ENCODE data around the gene GPC5.

The GPC5 gene

DNA sequence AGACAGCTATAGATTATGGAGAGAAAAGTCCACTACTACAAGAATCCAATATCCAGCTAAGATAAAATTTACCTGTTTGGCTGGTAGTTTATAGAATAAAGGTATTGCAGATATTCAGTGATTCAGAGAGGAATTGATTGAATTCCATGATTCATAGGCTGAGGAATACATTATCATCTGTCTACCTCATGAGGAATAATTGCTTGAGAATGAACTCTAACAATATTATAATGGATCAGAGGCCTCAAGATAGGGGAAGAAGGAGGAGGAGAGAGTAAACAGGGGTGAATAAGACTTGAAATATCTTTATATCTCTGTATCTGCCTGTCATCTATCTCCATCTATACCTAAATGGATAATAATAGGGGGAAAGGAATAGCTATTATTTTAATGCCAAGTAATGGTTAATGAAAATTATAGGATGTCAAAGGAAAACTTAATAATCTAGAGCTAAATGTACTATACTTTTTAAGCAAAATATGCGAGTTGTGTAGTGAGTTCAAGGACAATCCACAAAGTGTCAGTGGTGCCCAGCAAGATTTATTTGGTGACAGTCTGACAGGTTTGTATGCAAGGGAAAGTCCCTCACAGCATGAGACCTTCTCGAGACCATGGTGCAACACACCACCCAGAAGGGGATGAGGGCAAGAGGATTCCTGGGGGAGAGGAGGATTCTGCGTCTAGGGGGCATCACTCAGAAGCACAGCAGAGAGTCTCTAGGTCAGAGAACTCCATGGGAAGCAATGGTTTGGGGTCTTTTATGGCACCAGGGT, 224.5 kb downstream of the GPC5 start:
- H3K9me3 ChIP-seq (ENCODE audit: control insufficient read depth, insufficient read depth, low read depth, low read length): no peaks in the 10 kb centered on the region
- H3K4me1 ChIP-seq (ENCODE audit: control insufficient read depth, insufficient read depth, low read length): no peaks in the 10 kb centered on the region
- no peaks in the 10 kb centered on the region for H3K36me3 ChIP-seq (ENCODE audit: control insufficient read depth, insufficient read depth, low read length)
- no peak overlapping the region for H3K4me3 ChIP-seq (ENCODE audit: low read depth, low read length)
- H3K9ac ChIP-seq (ENCODE audit: low read length): no peak overlapping the region
- H3K27me3 ChIP-seq (ENCODE audit: control insufficient read depth, insufficient read depth, low read length): no peaks in the 10 kb centered on the region
- H3K27ac ChIP-seq (ENCODE audit: low read depth, low read length): no peak overlapping the region

DNA sequence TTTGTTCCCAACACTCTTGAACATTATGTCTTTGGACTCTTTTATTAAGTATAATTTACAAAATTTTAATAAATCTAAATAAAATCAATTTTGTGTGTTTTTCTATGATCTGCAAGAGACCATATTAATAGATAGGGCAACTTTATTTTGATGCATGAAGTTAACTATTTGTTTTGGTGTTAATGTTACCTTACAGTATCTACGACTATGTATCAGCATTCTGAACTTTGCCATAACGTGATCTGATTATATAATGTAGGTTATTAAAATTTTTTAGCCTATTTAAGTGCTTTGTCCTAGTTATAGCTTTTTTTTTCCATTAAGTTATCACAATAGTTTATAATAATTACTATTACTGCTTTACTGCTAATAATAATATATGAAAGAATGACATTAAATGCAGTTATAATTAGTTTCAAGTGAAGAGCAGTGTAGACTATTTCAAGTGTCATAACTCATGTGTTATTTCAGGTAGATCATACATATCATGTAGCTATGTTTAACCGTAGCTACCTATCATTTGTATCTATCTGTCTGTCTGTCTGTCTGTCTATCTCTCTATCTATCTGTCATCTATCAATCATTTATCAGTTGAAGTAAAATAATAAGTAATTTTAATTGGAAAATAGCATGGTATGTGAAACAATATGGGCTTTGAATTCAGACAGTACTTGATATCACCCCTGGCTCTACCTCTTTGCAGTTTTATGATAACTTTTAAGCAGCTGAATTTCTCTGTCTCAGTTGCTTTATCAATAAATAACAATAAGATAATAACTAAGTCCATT, 229.7 kb downstream of the GPC5 start:
- no peak overlapping the region for H3K27ac ChIP-seq (ENCODE audit: low read depth, low read length)
- H3K36me3 ChIP-seq (ENCODE audit: control insufficient read depth, insufficient read depth, low read length): no peaks in the 10 kb centered on the region
- no peak overlapping the region for H3K9ac ChIP-seq (ENCODE audit: low read length)
- H3K4me1 ChIP-seq (ENCODE audit: control insufficient read depth, insufficient read depth, low read length): no peaks in the 10 kb centered on the region
- no peaks in the 10 kb centered on the region for H3K27me3 ChIP-seq (ENCODE audit: control insufficient read depth, insufficient read depth, low read length)
- H3K9me3 ChIP-seq (ENCODE audit: control insufficient read depth, insufficient read depth, low read depth, low read length): no peaks in the 10 kb centered on the region
- H3K4me3 ChIP-seq (ENCODE audit: low read depth, low read length): no peak overlapping the region

- Histone ChIP-seq H3K27me3 (ENCODE audit: control insufficient read depth, insufficient read depth, low read length) (no peaks in the 10 kb centered on the region), H3K9ac (ENCODE audit: low read length) (no peak overlapping the region), H3K4me1 (ENCODE audit: control insufficient read depth, insufficient read depth, low read length) (no peaks in the 10 kb centered on the region), H3K27ac (ENCODE audit: low read depth, low read length) (no peak overlapping the region), H3K36me3 (ENCODE audit: control insufficient read depth, insufficient read depth, low read length) (no peaks in the 10 kb centered on the region), H3K4me3 (ENCODE audit: low read depth, low read length) (no peak overlapping the region), H3K9me3 (ENCODE audit: control insufficient read depth, insufficient read depth, low read depth, low read length) (no peaks in the 10 kb centered on the region)
Observed at GRCh38 chr13:91630946-91631345, 232.5 kb downstream of the GPC5 start.

DNA sequence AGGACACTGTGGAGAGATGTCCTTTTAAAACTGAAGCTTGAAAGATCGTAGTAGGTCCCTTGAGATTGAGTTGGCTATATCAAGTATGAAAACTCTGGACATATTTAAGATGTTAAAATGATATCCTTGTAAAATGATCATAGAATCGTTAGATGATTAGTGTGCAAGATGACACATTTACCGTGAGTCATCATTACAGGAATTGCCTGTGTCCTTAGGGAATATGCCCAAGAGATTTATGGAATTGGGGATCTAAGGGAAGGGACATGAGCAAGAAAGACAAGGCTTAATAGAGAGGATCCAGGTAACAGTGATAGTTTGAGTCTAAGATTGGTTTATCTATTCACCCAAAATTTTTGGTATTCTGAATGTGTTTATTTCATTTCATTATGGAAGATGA, 233.7 kb downstream of the GPC5 start:
- Histone ChIP-seq H3K4me1 (ENCODE audit: control insufficient read depth, insufficient read depth, low read length) (no peaks in the 10 kb centered on the region), H3K4me3 (ENCODE audit: low read depth, low read length) (no peak overlapping the region), H3K27ac (ENCODE audit: low read depth, low read length) (no peak overlapping the region)

DNA sequence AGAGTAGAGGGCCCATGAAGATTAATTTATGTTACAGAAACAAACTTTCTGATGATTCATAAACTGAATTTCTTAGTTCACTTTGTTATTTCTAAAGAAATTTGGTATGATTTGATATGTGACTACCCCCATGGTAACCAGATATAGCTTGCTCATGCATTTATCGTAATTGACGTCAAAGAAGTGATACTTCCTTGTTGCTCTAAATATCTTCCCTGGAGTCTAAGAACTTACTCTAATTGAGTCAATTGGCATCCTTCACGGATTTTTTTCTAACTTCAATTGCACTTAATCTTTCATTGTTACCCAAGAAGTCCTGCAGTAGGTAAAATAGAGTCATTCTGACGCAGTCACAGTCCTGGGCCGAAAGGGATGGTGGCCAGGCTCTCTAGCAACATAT, 240.9 kb downstream of the GPC5 start:
- H3K36me3 ChIP-seq (ENCODE audit: control insufficient read depth, insufficient read depth, low read length): no peaks in the 10 kb centered on the region
- H3K4me3 ChIP-seq (ENCODE audit: low read depth, low read length): no peak overlapping the region
- no peaks in the 10 kb centered on the region for H3K4me1 ChIP-seq (ENCODE audit: control insufficient read depth, insufficient read depth, low read length)
- no peak overlapping the region for H3K9ac ChIP-seq (ENCODE audit: low read length)
- no peak overlapping the region for H3K27ac ChIP-seq (ENCODE audit: low read depth, low read length)
- no peaks in the 10 kb centered on the region for H3K9me3 ChIP-seq (ENCODE audit: control insufficient read depth, insufficient read depth, low read depth, low read length)
- no peaks in the 10 kb centered on the region for H3K27me3 ChIP-seq (ENCODE audit: control insufficient read depth, insufficient read depth, low read length)

More for the DNA sequence above, 233.7 kb downstream of the GPC5 start:
- H3K9ac ChIP-seq (ENCODE audit: low read length): no peak overlapping the region
- H3K27me3 ChIP-seq (ENCODE audit: control insufficient read depth, insufficient read depth, low read length): no peaks in the 10 kb centered on the region
- H3K9me3 ChIP-seq (ENCODE audit: control insufficient read depth, insufficient read depth, low read depth, low read length): no peaks in the 10 kb centered on the region
- no peaks in the 10 kb centered on the region for H3K36me3 ChIP-seq (ENCODE audit: control insufficient read depth, insufficient read depth, low read length)

DNA sequence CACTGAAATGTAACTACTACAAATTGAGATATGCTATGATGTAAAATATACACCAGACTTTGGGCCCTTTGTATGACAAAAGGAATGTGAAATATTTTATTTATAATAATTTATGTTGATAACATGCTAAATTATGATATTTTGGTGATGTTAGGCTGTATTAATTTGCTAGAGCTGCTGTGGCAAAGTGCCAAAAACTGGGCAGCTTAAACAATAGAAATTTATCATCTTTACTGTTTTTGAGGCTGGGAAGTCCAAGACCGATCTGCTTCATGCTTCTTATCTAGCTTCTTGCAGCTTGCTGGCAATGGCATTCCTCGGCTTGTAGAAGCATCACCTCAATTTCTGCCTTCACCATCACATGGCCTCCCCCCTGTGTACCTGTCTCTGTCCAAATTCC, 245.0 kb downstream of the GPC5 start:
- Histone ChIP-seq H3K27me3 (ENCODE audit: control insufficient read depth, insufficient read depth, low read length) (no peaks in the 10 kb centered on the region), H3K9ac (ENCODE audit: low read length) (no peak overlapping the region), H3K4me1 (ENCODE audit: control insufficient read depth, insufficient read depth, low read length) (peaks cover 2% of the 10 kb centered on the region; the same call in 1 of the 2 replicates), H3K4me3 (ENCODE audit: low read depth, low read length) (no peak overlapping the region), H3K9me3 (ENCODE audit: control insufficient read depth, insufficient read depth, low read depth, low read length) (no peaks in the 10 kb centered on the region), H3K27ac (ENCODE audit: low read depth, low read length) (no peak overlapping the region), H3K36me3 (ENCODE audit: control insufficient read depth, insufficient read depth, low read length) (no peaks in the 10 kb centered on the region)

DNA sequence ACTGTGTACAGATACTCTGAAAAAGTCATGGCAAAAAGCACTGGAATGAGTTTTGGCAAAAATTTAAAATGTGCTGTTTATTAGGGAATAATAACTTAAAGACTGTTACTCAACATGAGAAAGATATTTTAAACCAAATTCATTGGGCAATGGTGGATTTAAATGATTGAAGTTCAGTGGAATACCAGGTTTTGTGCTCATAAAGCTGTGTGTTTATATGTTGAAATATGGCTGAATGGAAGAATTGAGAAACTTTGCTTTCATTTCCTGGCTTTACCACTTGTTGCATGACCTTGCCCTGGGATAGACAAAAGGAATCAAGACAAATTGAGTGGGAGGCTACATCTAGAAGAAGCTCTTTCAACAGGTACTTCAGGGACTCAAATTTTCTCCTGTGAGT, 246.4 kb downstream of the GPC5 start:
- Histone ChIP-seq H3K9ac (ENCODE audit: low read length) (no peak overlapping the region), H3K27me3 (ENCODE audit: control insufficient read depth, insufficient read depth, low read length) (no peaks in the 10 kb centered on the region), H3K9me3 (ENCODE audit: control insufficient read depth, insufficient read depth, low read depth, low read length) (no peaks in the 10 kb centered on the region), H3K27ac (ENCODE audit: low read depth, low read length) (no peak overlapping the region), H3K4me1 (ENCODE audit: control insufficient read depth, insufficient read depth, low read length) (peaks cover 2% of the 10 kb centered on the region; the same call in 1 of the 2 replicates), H3K4me3 (ENCODE audit: low read depth, low read length) (no peak overlapping the region), H3K36me3 (ENCODE audit: control insufficient read depth, insufficient read depth, low read length) (no peaks in the 10 kb centered on the region)

GRCh38 chr13:91647361-91647990, 249.1 kb downstream of the GPC5 start:
- no peaks in the 10 kb centered on the region for H3K36me3 ChIP-seq (ENCODE audit: control insufficient read depth, insufficient read depth, low read length)
- H3K27me3 ChIP-seq (ENCODE audit: control insufficient read depth, insufficient read depth, low read length): no peaks in the 10 kb centered on the region
- no peaks in the 10 kb centered on the region for H3K9me3 ChIP-seq (ENCODE audit: control insufficient read depth, insufficient read depth, low read depth, low read length)
- H3K4me1 ChIP-seq (ENCODE audit: control insufficient read depth, insufficient read depth, low read length): peaks cover 4% of the 10 kb centered on the region; the same call in 1 of the 2 replicates
- no peak overlapping the region for H3K9ac ChIP-seq (ENCODE audit: low read length)
- H3K27ac ChIP-seq (ENCODE audit: low read depth, low read length): no peak overlapping the region
- no peak overlapping the region for H3K4me3 ChIP-seq (ENCODE audit: low read depth, low read length)

DNA sequence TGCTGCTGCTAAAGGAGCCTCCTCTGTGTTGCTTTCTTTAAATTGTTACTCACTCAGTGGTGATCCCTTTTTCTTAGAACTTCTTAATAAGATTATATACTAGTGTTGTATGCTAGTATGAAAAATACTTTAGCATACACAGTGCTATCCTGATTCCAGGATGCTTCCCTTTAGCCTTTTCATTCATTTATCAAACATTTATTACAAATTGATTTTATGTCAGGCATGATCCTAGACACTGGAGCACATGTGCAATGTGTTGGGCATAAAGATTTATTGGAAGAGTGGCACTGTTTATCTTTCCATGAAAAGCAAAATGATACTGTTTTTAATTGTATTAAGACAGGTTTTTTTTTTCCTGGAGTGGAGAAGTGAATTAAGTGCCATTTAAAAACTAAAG, 249.6 kb downstream of the GPC5 start:
- H3K9ac ChIP-seq (ENCODE audit: low read length): no peak overlapping the region
- peaks cover 10% of the 10 kb centered on the region; the same call in 1 of the 2 replicates for H3K4me1 ChIP-seq (ENCODE audit: control insufficient read depth, insufficient read depth, low read length)
- H3K9me3 ChIP-seq (ENCODE audit: control insufficient read depth, insufficient read depth, low read depth, low read length): no peaks in the 10 kb centered on the region
- no peaks in the 10 kb centered on the region for H3K36me3 ChIP-seq (ENCODE audit: control insufficient read depth, insufficient read depth, low read length)
- no peak overlapping the region for H3K4me3 ChIP-seq (ENCODE audit: low read depth, low read length)
- H3K27me3 ChIP-seq (ENCODE audit: control insufficient read depth, insufficient read depth, low read length): no peaks in the 10 kb centered on the region
- H3K27ac ChIP-seq (ENCODE audit: low read depth, low read length): no peak overlapping the region

GRCh38 chr13:91649456-91649855, 251.0 kb downstream of the GPC5 start:
- Histone ChIP-seq H3K4me3 (ENCODE audit: low read depth, low read length) (no peak overlapping the region), H3K4me1 (ENCODE audit: control insufficient read depth, insufficient read depth, low read length) (peaks cover 11% of the 10 kb centered on the region; the same call in 1 of the 2 replicates), H3K27ac (ENCODE audit: low read depth, low read length) (no peak overlapping the region), H3K27me3 (ENCODE audit: control insufficient read depth, insufficient read depth, low read length) (no peaks in the 10 kb centered on the region), H3K36me3 (ENCODE audit: control insufficient read depth, insufficient read depth, low read length) (no peaks in the 10 kb centered on the region), H3K9ac (ENCODE audit: low read length) (no peak overlapping the region), H3K9me3 (ENCODE audit: control insufficient read depth, insufficient read depth, low read depth, low read length) (no peaks in the 10 kb centered on the region)

All from HUES6 (cell line).